DND-41 (cell line): ENCODE measurements around the gene MOGAT3.

ENCODE experiments used
- EZH2 ChIP-seq: IDR thresholded peaks from 3 replicates; pipeline ENCODE4 v1.6.1; 2012; ENCODE audit warnings: borderline replicate concordance, low read depth, mild to moderate bottlenecking, moderate library complexity, low read length, inconsistent platforms; ENCODE audit not compliant: severe bottlenecking
- TF ChIP-seq, protein P1 (sequence below): IDR thresholded peaks from 2 replicates; pipeline ENCODE4 v1.5.1; 2012; ENCODE audit warnings: borderline replicate concordance, low read length, moderate library complexity, mild to moderate bottlenecking; ENCODE audit not compliant: poor library complexity, severe bottlenecking; ENCODE audit errors: extremely low read depth

DNA sequence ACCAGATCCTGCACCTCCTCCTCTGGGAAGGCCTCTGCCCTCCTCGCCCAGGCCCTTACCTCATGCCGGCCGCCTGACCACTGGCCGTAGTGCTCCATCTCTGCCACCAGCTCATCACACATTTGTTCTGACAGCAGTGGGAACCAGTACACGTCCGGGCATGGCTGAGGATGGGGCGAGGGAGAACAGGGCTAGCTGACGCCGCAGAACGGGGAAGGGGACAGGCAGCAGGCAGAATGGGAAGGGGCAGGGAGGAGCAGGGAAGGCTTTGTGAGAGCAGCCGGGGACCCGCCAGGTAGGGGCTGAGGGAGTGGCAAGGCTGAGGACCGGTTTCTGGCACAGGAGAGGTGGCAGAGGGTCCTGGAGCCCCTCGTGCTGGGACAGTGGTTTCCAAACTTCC, 8.0 kb upstream of the MOGAT3 start:
- TF ChIP-seq, protein P1, sequence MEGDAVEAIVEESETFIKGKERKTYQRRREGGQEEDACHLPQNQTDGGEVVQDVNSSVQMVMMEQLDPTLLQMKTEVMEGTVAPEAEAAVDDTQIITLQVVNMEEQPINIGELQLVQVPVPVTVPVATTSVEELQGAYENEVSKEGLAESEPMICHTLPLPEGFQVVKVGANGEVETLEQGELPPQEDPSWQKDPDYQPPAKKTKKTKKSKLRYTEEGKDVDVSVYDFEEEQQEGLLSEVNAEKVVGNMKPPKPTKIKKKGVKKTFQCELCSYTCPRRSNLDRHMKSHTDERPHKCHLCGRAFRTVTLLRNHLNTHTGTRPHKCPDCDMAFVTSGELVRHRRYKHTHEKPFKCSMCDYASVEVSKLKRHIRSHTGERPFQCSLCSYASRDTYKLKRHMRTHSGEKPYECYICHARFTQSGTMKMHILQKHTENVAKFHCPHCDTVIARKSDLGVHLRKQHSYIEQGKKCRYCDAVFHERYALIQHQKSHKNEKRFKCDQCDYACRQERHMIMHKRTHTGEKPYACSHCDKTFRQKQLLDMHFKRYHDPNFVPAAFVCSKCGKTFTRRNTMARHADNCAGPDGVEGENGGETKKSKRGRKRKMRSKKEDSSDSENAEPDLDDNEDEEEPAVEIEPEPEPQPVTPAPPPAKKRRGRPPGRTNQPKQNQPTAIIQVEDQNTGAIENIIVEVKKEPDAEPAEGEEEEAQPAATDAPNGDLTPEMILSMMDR = no peak
- TF ChIP-seq EZH2 = no peak
